ENCODE data around the gene TPSAB1.

The TPSAB1 gene

DNA sequence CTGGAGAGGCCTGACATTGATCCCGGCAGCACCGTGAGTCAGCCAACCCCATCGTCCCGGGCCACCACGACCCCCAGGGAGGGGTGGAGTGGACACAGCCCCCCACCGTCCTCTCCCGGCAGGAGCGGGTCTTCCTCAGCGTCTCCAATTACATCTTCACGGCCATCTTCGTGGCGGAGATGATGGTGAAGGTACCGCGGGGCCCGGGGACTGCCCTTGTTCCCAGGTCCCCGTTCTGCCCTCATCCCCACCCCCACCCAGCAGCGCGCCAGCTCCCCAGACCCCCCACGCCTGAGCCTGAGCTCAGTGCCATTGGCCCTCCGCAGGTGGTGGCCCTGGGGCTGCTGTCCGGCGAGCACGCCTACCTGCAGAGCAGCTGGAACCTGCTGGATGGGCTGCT, 30.0 kb upstream of the TPSAB1 start:
- Histone ChIP-seq H3K4me1 (ENCODE audit: insufficient read depth, low read length, poor library complexity, severe bottlenecking) (no peaks in the 10 kb centered on the region), H4K20me1 (ENCODE audit: insufficient read depth, low read length, poor library complexity, severe bottlenecking) (no peaks in the 10 kb centered on the region), H3K36me3 (ENCODE audit: insufficient read depth, low read length) (no peaks in the 10 kb centered on the region), H3K79me2 (ENCODE audit: insufficient read depth, low read length) (no peaks in the 10 kb centered on the region), H2AFZ (ENCODE audit: low read length) (no peak overlapping the region), H3K4me2 (ENCODE audit: low read depth, low read length, poor library complexity, severe bottlenecking) (no peak overlapping the region), H3K4me3 (ENCODE audit: low read length, poor library complexity, severe bottlenecking) (no peak overlapping the region), H3K9me2 (replicated peaks; ENCODE audit: low read depth, low read length) (no peaks in the 10 kb centered on the region), H3F3A (ENCODE audit: low read depth) (no peaks in the 10 kb centered on the region), H3K9me3 (ENCODE audit: insufficient read depth, low read depth, low read length) (no peaks in the 10 kb centered on the region), H3K9ac (ENCODE audit: low read depth, low read length, poor library complexity, severe bottlenecking) (no peak overlapping the region), H3K27me3 (ENCODE audit: insufficient read depth, low read length, poor library complexity, severe bottlenecking) (no peaks in the 10 kb centered on the region)
- TF ChIP-seq EZH2phosphoT487 (IDR thresholded peaks at IDR 0.05; ENCODE audit: borderline replicate concordance): no peak
- TF ChIP-seq, protein P1, sequence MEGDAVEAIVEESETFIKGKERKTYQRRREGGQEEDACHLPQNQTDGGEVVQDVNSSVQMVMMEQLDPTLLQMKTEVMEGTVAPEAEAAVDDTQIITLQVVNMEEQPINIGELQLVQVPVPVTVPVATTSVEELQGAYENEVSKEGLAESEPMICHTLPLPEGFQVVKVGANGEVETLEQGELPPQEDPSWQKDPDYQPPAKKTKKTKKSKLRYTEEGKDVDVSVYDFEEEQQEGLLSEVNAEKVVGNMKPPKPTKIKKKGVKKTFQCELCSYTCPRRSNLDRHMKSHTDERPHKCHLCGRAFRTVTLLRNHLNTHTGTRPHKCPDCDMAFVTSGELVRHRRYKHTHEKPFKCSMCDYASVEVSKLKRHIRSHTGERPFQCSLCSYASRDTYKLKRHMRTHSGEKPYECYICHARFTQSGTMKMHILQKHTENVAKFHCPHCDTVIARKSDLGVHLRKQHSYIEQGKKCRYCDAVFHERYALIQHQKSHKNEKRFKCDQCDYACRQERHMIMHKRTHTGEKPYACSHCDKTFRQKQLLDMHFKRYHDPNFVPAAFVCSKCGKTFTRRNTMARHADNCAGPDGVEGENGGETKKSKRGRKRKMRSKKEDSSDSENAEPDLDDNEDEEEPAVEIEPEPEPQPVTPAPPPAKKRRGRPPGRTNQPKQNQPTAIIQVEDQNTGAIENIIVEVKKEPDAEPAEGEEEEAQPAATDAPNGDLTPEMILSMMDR (conservative IDR thresholded peaks at IDR 0.05; ENCODE audit: low read length): no peak

DNA sequence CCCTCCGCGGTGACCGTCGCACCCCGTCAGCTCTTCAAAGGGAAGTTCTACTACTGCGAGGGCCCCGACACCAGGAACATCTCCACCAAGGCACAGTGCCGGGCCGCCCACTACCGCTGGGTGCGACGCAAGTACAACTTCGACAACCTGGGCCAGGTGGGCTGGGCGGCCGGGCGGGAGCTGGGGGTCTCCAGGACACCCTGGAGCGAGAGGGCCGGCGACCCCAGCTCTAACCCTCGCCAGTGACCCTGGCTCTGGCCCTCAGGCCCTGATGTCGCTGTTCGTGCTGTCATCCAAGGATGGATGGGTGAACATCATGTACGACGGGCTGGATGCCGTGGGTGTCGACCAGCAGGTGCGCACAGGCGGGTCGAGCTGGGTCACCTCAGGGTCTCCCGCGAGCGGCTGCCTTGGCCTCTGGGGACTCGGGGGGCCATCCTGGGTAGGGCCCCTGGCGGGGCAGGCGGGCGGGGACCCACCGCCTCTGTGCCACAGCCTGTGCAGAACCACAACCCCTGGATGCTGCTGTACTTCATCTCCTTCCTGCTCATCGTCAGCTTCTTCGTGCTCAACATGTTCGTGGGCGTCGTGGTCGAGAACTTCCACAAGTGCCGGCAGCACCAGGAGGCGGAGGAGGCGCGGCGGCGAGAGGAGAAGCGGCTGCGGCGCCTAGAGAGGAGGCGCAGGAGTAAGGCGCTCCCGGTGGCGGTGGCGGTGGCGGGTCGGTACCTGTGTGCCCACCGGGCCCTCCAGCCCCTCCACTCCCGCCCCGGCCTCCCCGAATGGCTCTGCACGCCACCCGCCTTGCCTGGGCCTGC, 28.8 kb upstream of the TPSAB1 start:
- Histone ChIP-seq H3K36me3 (ENCODE audit: insufficient read depth, low read length) (no peaks in the 10 kb centered on the region), H4K20me1 (ENCODE audit: insufficient read depth, low read length, poor library complexity, severe bottlenecking) (no peaks in the 10 kb centered on the region), H3K9me3 (ENCODE audit: insufficient read depth, low read depth, low read length) (no peaks in the 10 kb centered on the region), H3K27me3 (ENCODE audit: insufficient read depth, low read length, poor library complexity, severe bottlenecking) (no peaks in the 10 kb centered on the region), H3K4me3 (ENCODE audit: low read length, poor library complexity, severe bottlenecking) (no peak overlapping the region), H3F3A (ENCODE audit: low read depth) (no peaks in the 10 kb centered on the region), H3K9ac (ENCODE audit: low read depth, low read length, poor library complexity, severe bottlenecking) (no peak overlapping the region), H3K9me2 (replicated peaks; ENCODE audit: low read depth, low read length) (no peaks in the 10 kb centered on the region), H3K4me1 (ENCODE audit: insufficient read depth, low read length, poor library complexity, severe bottlenecking) (no peaks in the 10 kb centered on the region), H3K79me2 (ENCODE audit: insufficient read depth, low read length) (no peaks in the 10 kb centered on the region), H3K4me2 (ENCODE audit: low read depth, low read length, poor library complexity, severe bottlenecking) (no peak overlapping the region), H2AFZ (ENCODE audit: low read length) (no peak overlapping the region)
- no peak for TF ChIP-seq EZH2phosphoT487 (IDR thresholded peaks at IDR 0.05; ENCODE audit: borderline replicate concordance)
- TF ChIP-seq, protein P1 (conservative IDR thresholded peaks at IDR 0.05; ENCODE audit: low read length): no peak

DNA sequence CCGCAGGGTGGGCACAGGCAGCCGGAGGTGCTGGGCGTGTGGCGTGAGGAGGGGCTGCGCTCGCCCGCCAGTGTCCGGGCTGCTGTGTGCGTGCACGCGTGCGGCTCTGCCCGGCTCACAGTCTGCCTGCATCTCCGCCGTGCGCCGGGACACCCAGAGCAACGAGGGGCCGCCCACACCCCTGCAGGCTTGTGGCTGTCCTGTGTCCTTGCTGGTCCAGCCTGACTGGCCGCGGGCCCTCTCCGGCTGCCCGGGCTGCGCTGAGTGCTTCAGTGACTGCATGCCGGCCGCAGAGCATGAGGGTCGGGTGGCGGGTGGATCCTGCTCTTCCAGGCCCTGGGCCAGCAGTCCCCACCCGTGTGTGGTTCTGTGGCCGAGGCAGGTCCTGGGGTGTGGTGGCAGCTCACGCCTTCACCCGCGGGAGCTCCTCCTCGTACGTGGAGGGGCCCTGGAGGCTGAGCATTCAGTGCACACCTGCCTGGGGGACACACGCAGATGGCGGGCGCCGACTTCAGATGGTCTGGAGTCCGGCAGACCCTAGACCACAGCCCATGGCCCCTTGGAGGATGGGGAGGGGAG, 27.8 kb upstream of the TPSAB1 start:
- Histone ChIP-seq H3K9ac (ENCODE audit: low read depth, low read length, poor library complexity, severe bottlenecking) (no peak overlapping the region), H3K4me2 (ENCODE audit: low read depth, low read length, poor library complexity, severe bottlenecking) (no peak overlapping the region), H3K4me3 (ENCODE audit: low read length, poor library complexity, severe bottlenecking) (no peak overlapping the region), H3F3A (ENCODE audit: low read depth) (no peaks in the 10 kb centered on the region), H3K27me3 (ENCODE audit: insufficient read depth, low read length, poor library complexity, severe bottlenecking) (no peaks in the 10 kb centered on the region), H3K79me2 (ENCODE audit: insufficient read depth, low read length) (no peaks in the 10 kb centered on the region), H4K20me1 (ENCODE audit: insufficient read depth, low read length, poor library complexity, severe bottlenecking) (no peaks in the 10 kb centered on the region), H3K36me3 (ENCODE audit: insufficient read depth, low read length) (no peaks in the 10 kb centered on the region), H2AFZ (ENCODE audit: low read length) (no peak overlapping the region), H3K4me1 (ENCODE audit: insufficient read depth, low read length, poor library complexity, severe bottlenecking) (no peaks in the 10 kb centered on the region), H3K9me3 (ENCODE audit: insufficient read depth, low read depth, low read length) (no peaks in the 10 kb centered on the region), H3K9me2 (replicated peaks; ENCODE audit: low read depth, low read length) (no peaks in the 10 kb centered on the region)
- TF ChIP-seq, protein P1 (conservative IDR thresholded peaks at IDR 0.05; ENCODE audit: low read length): no peak
- TF ChIP-seq EZH2phosphoT487 (IDR thresholded peaks at IDR 0.05; ENCODE audit: borderline replicate concordance): no peak
